Stimulated activated CD4-positive, alpha-beta T cell treated with anti-CD3 and anti-CD28 coated beads, Interleukin-1b, Interleukin-23, amount 100 ng/mL, for 1 hour (primary cell): Measurements from ENCODE around the gene INAVA.
"Not testable (repeated sequence)": the region's sequence is repeated elsewhere in the genome, so short reads cannot be mapped to it uniquely, and the experiment has no call there.

ENCODE experiments used
- DNase-seq, 2 donors: peaks; one replicate each; pipeline ENCODE4 v3.0.0-alpha.2; 2020; ENCODE audit warnings: low read depth in 2 of 2

The INAVA gene

GRCh38 chr1:200921571-200922110 lies 26.9 kb downstream of the INAVA start:
- no peak for DNase-seq

GRCh38 chr1:200922406-200922805 lies 27.7 kb downstream of the INAVA start:
- DNase-seq, result no peak

- no peak for DNase-seq
Observed at GRCh38 chr1:200923601-200924000, 28.9 kb downstream of the INAVA start.

- DNase-seq, result no peak
Observed at GRCh38 chr1:200925831-200926230, 31.1 kb downstream of the INAVA start.

- DNase-seq, result no peak
Observed at GRCh38 chr1:200929530-200930278, 35.0 kb downstream of the INAVA start.

- not testable (repeated sequence) for DNase-seq
Observed at GRCh38 chr1:200930285-200930684, 35.6 kb downstream of the INAVA start.

- no peak for DNase-seq
Observed at GRCh38 chr1:200931776-200932175, 37.1 kb downstream of the INAVA start.

GRCh38 chr1:200934676-200935245 lies 40.1 kb downstream of the INAVA start:
- no peak for DNase-seq

- DNase-seq, result not testable (repeated sequence)
Observed at GRCh38 chr1:200935286-200935962, 40.7 kb downstream of the INAVA start.

GRCh38 chr1:200938955-200939354 lies 44.3 kb downstream of the INAVA start:
- DNase-seq, result no peak

- DNase-seq, result no peak
Observed at GRCh38 chr1:200945111-200945510, 50.4 kb downstream of the INAVA start.

- no peak for DNase-seq
Observed at GRCh38 chr1:200947059-200947566, 52.4 kb downstream of the INAVA start.

GRCh38 chr1:200949626-200950025 lies 54.9 kb downstream of the INAVA start:
- no peak for DNase-seq

- no peak for DNase-seq
Observed at GRCh38 chr1:200951016-200951415, 56.3 kb downstream of the INAVA start.

- DNase-seq, result no peak
Observed at GRCh38 chr1:200954434-200954833, 59.7 kb downstream of the INAVA start.

GRCh38 chr1:200958597-200958996 lies 63.9 kb downstream of the INAVA start:
- DNase-seq, result no peak

- DNase-seq, result no peak
Observed at GRCh38 chr1:200959411-200959921, 64.8 kb downstream of the INAVA start.

- DNase-seq, result no peak
Observed at GRCh38 chr1:200960236-200960947, 65.7 kb downstream of the INAVA start.

- no peak for DNase-seq
Observed at GRCh38 chr1:200960948-200961340, 66.2 kb downstream of the INAVA start.

- DNase-seq, result not testable (repeated sequence)
Observed at GRCh38 chr1:200962151-200962550, 67.5 kb downstream of the INAVA start.

GRCh38 chr1:200962631-200963030 lies 67.9 kb downstream of the INAVA start:
- no peak for DNase-seq

- DNase-seq, result no peak
Observed at GRCh38 chr1:200963076-200963475, 68.4 kb downstream of the INAVA start.
